ENCODE data around the gene CNTN2.

- TF ChIP-seq CTCF (IDR thresholded peaks at IDR 0.05), result no peak
- no peak for TF ChIP-seq POLR2A (IDR thresholded peaks at IDR 0.05)
Observed at GRCh38 chr1:205095422-205095821, 52.4 kb downstream of the CNTN2 start.
